Type B pancreatic cell (in vitro differentiated cells): ENCODE measurements around the gene MGAT5B. TPM values are rescaled to one million over a fixed set of nuclear protein-coding genes. Genes with fewer than 3 reads are reported as not detected.

ENCODE experiments used
- DNase-seq: peaks from one replicate; pipeline ENCODE4 v3.0.0; 2021; ENCODE audit warnings: mixed read lengths; ENCODE audit not compliant: unreplicated experiment; ENCODE audit errors: extremely low spot score
- H3K27ac Mint-ChIP-seq: 2 replicates; pipeline ENCODE4 v1.8.0; 2021; ENCODE audit warnings: mild to moderate bottlenecking, mixed read lengths
- H3K27me3 Mint-ChIP-seq: 2 replicates; pipeline ENCODE4 v1.8.0; 2021; ENCODE audit warnings: mixed read lengths
- H3K36me3 Mint-ChIP-seq: 2 replicates; pipeline ENCODE4 v1.8.0; 2021; ENCODE audit warnings: mixed read lengths
- H3K4me1 Mint-ChIP-seq: one replicate; pipeline ENCODE4 v1.8.0; 2021; ENCODE audit warnings: mixed read lengths; ENCODE audit not compliant: unreplicated experiment
- H3K4me3 Mint-ChIP-seq: 2 replicates; pipeline ENCODE4 v1.8.0; 2021; ENCODE audit warnings: mild to moderate bottlenecking, mixed read lengths
- H3K9me3 Mint-ChIP-seq: 2 replicates; pipeline ENCODE4 v1.8.0; 2021; ENCODE audit warnings: mixed read lengths
- total RNA-seq: library from RNA; stranded (reverse); gene quantifications from 2 replicates; pipeline ENCODE4 v1.2.1, GENCODE V29; 2021; ENCODE audit warnings: low replicate concordance
- TF ChIP-seq, protein P1 (sequence below): fragments of 200-600 bp; sonication (generic); conservative IDR thresholded peaks from 2 replicates; pipeline ENCODE4 v1.5.0; 2021; ENCODE audit warnings: antibody characterized with exemption, mild to moderate bottlenecking

MGAT5B gene
- total RNA-seq, 1 donor from 2014 or later, result 15.9 TPM

DNA sequence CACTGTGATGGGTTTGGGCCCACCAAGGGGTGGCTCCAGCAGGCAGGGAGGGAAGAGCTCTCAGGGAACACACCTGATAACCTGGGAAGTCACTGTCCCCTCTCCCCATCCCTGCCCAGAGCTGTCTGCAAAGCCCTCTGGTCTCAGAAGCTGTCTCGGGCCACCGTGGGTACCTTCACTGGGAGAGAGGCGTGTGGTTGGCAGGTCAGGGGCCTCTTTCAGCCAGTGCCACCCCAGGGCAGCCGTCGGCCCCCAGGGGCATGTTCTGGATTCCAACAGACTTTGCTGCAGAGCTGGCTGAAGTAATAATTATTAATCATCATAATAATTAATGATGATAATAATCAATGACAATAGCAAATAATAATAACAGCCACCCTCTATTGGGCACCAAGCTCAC lies 21.1 kb downstream of the MGAT5B start:
- Mint-ChIP-seq H3K36me3 (no peaks in the 10 kb centered on the region), H3K4me3 (no peak overlapping the region), H3K9me3 (no peaks in the 10 kb centered on the region), H3K27me3 (no peaks in the 10 kb centered on the region), H3K4me1 (peaks cover 21% of the 10 kb centered on the region), H3K27ac (no peak overlapping the region)
- TF ChIP-seq, protein P1, sequence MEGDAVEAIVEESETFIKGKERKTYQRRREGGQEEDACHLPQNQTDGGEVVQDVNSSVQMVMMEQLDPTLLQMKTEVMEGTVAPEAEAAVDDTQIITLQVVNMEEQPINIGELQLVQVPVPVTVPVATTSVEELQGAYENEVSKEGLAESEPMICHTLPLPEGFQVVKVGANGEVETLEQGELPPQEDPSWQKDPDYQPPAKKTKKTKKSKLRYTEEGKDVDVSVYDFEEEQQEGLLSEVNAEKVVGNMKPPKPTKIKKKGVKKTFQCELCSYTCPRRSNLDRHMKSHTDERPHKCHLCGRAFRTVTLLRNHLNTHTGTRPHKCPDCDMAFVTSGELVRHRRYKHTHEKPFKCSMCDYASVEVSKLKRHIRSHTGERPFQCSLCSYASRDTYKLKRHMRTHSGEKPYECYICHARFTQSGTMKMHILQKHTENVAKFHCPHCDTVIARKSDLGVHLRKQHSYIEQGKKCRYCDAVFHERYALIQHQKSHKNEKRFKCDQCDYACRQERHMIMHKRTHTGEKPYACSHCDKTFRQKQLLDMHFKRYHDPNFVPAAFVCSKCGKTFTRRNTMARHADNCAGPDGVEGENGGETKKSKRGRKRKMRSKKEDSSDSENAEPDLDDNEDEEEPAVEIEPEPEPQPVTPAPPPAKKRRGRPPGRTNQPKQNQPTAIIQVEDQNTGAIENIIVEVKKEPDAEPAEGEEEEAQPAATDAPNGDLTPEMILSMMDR, result no peak
- no peak for DNase-seq

DNA sequence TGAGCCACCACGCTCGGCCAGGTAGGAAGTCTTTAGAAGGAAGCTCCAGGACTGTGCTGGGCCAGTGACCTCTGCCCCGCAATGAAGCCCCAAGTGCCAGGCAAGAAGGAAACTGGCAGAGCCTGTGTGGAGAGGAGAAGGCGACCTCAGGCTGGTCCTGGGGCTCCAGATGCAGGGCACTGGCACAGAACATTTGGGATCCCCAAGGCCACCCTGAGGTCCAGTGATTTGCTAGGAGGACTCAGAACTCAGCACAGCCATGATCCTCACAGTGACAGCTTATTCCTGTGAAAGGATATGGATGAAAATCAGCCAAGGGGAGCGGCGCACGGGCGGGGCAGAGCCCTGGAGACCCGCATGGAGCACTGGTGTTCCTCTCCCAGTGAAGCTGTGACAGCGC lies 24.1 kb downstream of the MGAT5B start:
- TF ChIP-seq, protein P1, result no peak
- Mint-ChIP-seq H3K4me1 (peaks cover 5% of the 10 kb centered on the region), H3K36me3 (peaks cover 2% of the 10 kb centered on the region), H3K27me3 (no peaks in the 10 kb centered on the region), H3K4me3 (no peak overlapping the region), H3K9me3 (no peaks in the 10 kb centered on the region), H3K27ac (no peak overlapping the region)
- DNase-seq, result no peak

DNA sequence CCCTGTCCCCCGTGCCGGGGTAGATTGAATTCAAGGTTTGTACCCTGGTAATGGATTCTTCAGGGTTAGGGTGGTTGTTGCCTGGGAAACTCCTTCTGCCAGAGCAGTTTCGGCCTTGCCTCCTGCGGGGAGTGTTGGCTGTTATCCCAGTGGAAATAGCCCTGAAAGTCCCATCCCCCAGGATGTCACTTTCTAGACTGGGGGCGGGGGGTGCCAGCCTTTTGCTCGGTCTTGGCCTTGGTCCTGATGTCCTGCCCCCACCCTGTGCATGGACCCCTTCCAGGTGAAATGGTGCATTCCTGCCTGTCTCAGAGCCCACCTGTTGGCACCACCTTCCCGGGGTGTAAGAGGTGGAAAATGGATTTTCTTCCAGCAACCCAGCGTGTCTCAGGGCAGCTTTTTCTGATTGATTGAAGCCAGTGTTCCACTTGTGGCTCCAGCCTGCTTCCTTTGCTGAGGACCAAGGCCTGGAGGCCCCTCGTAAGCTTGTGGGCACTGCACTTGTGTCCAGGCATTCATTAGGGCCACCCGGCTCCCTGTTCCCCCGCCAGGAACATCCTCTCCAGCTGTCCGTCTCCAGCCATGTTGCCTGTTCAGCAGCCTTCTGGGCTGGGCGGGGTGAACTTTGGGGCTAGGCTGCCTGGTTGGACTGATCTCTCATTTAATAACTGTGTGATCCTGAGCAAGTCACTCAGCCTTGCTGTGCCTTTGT lies 25.6 kb downstream of the MGAT5B start:
- Mint-ChIP-seq H3K9me3 (no peaks in the 10 kb centered on the region), H3K4me1 (peaks cover 5% of the 10 kb centered on the region), H3K27me3 (no peaks in the 10 kb centered on the region), H3K27ac (no peak overlapping the region), H3K4me3 (no peak overlapping the region), H3K36me3 (peaks cover 3% of the 10 kb centered on the region)
- DNase-seq, result no peak
- TF ChIP-seq, protein P1, result no peak

DNA sequence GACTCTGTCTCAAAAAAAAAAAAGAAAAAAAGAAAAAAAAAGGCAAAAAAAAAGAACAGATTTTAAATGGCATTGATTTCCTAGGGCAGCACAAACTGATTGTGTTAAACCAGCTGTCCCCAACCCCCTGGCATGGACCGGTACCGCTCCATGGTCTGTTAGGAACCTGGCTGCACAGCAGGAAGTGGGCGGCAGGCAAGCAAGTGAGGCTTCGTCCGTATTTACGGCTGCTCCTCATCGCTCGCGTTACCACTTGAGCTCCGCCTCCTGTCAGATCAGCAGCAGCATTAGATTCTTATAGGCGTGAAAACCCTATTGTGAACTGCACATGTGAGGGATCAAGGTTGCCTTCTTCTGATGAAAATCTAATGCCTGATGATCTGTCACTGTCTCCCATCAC lies 26.6 kb downstream of the MGAT5B start:
- H3K9me3 Mint-ChIP-seq, result no peaks in the 10 kb centered on the region
- DNase-seq, result no peak
- H3K27ac Mint-ChIP-seq, result no peak overlapping the region
- H3K4me1 Mint-ChIP-seq, result peaks cover 5% of the 10 kb centered on the region
- H3K36me3 Mint-ChIP-seq, result peaks cover 3% of the 10 kb centered on the region
- H3K4me3 Mint-ChIP-seq, result no peak overlapping the region
- TF ChIP-seq, protein P1, result no peak
- no peaks in the 10 kb centered on the region for H3K27me3 Mint-ChIP-seq

DNA sequence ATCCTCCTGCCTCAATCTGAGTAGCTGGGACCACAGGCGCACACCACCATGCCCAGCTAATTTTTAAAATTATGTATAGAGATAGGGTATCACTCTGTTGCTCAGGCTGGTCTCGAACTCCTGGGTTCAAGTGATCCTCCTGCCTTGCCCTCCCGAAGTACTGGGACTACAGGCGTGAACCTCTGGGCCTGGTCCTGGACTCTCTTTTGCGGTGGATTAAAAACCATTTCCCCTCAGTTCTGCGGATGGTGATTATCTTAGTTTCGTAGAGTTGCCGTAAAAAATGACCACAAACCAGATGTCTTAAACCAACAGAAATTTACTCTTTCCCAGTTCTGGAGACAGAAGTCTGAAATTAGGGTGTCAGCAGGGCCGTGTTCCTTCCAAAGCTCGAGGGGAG lies 28.8 kb downstream of the MGAT5B start:
- no peak overlapping the region for H3K4me3 Mint-ChIP-seq
- TF ChIP-seq, protein P1, result no peak
- peaks cover 3% of the 10 kb centered on the region for H3K36me3 Mint-ChIP-seq
- no peak overlapping the region for H3K27ac Mint-ChIP-seq
- H3K27me3 Mint-ChIP-seq, result peaks cover 3% of the 10 kb centered on the region
- DNase-seq, result no peak
- H3K4me1 Mint-ChIP-seq, result peaks cover 5% of the 10 kb centered on the region
- no peaks in the 10 kb centered on the region for H3K9me3 Mint-ChIP-seq
